Subcutaneous adipose tissue (tissue), 4 donors: ENCODE data around the gene MIR17HG. TPM values are rescaled to one million over a fixed set of nuclear protein-coding genes. Genes with fewer than 3 reads are reported as not detected.

Experiments
- total RNA-seq, 4 donors: library from RNA; depleted of rRNA; stranded (reverse); fragments of >200 nt; gene quantifications; one replicate each; pipeline ENCODE4 v1.1.0, GENCODE V29; 2016
- TF ChIP-seq, protein P1 (sequence below): fragments of 450-650 bp; IDR thresholded peaks from one replicate; pipeline ENCODE4 v1.5.1; 2016; ENCODE audit warnings: low read depth, mild to moderate bottlenecking, control low read depth, antibody characterized with exemption, moderate library complexity

The MIR17HG gene
- total RNA-seq, result 1 to 10 TPM; 3.0 to 4.8 (median 3.8) TPM

DNA sequence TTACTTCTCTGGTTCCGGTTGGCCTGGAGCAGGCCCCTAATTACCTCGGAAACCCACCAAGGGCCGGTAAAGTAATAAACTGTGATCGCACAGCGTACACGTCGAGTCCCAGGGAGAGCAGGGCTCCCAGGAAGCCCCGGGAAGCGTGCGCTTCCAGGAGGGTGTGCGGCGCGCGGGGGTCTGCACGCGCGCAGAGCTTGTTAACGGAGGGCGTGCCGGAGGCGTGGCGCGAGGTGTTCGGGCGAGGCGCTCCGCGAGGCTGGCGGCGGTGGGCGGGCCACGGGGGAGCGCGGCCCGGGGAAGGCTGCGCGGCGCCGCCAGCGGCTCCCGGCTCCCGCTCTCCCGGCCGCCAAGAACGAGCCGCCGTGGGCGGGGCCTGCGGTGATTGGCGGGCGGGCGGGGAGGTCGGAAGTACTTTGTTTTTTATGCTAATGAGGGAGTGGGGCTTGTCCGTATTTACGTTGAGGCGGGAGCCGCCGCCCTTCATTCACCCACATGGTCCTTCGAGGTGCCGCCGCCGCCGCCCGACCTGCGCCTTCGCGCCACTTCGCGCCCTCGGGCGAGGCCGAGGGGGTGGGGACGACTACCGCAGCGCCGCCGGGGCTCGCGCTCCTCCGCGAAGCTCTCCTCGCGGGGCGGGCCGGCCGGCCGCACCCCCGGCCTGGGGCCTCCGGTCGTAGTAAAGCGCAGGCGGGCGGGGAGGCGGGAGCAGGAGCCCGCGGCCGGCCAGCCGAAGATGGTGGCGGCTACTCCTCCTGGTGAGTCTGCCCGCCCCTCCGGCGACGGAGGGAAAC is at the start of gene MIR17HG:
TSS of gene MIR17HG (plus strand) at position 486 of the 794 bp plus-strand sequence.
- TF ChIP-seq, protein P1, sequence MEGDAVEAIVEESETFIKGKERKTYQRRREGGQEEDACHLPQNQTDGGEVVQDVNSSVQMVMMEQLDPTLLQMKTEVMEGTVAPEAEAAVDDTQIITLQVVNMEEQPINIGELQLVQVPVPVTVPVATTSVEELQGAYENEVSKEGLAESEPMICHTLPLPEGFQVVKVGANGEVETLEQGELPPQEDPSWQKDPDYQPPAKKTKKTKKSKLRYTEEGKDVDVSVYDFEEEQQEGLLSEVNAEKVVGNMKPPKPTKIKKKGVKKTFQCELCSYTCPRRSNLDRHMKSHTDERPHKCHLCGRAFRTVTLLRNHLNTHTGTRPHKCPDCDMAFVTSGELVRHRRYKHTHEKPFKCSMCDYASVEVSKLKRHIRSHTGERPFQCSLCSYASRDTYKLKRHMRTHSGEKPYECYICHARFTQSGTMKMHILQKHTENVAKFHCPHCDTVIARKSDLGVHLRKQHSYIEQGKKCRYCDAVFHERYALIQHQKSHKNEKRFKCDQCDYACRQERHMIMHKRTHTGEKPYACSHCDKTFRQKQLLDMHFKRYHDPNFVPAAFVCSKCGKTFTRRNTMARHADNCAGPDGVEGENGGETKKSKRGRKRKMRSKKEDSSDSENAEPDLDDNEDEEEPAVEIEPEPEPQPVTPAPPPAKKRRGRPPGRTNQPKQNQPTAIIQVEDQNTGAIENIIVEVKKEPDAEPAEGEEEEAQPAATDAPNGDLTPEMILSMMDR, result no peak

DNA sequence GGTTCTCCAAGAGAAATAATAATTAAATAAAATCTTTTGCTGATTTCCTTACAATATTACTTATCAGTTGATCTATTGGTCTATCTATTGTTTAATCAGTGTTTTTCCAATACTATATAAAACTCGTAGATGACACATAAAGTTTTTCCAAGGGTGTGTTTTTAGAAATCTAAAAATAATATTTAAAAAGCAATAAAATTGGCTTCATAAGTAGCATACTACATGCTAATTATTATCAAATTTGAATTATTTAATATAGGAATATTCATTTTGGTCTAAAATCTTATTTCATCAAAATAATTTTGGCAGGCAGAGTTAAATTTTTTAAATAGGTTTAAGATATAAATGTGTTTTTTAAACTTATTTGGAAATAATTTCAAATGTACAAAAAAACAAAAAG is 49.4 kb upstream of the MIR17HG start:
- TF ChIP-seq, protein P1, result no peak

DNA sequence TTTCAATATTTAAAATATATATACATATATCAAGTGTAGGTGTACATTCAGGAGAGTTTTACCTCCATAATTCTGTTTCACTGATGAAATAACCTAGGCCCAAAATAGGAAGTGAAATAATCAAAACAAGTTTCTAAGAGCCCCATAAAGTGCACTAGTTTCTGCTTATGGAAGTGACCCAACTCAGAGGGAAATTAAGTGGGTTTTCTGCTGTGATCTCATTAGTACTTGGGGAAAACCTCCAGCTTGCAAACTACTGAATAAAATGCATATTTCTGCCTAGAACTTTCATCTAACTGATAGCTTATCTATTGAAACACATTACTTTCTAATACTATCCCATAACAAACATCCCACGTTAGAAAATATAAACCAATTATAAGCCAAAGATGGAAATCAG is 45.4 kb upstream of the MIR17HG start:
- TF ChIP-seq, protein P1, result no peak

DNA sequence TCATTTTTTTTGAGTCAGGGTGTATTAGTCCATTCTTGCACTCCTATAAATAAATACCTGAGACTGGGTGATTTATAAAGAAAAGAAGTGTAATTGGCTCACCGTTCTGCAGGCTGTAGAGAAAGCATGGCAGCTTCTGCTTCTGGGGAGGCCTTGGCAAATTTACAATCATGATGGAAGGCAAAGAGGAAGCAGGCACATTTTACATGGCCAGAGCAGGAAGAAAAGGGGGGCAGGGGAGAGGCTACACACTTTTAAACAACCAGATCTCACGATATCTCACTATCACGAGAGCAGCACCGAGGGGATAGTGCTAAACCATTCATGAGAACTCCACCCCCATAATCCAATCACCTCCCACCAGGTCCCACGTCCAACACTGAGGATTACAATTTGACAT is 44.5 kb upstream of the MIR17HG start:
- TF ChIP-seq, protein P1, result no peak

DNA sequence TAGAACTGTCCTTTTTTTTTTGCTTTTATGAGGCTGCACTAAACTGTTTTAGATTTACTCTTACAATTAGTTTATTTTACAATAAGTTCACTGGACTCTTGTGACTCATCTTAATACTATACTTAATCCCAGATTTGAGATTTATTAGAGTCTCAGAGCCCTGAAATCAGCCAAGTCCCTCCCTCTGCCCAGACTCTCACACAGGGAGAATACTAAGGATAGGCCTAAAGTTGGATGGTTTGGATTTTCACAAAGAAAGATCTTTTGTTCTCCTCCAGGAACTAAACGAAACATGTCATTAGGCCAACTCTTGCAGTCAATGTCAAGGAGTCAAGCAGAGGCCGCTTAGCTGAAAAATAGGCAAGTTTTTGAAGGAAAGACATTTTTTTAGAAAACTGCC is 42.7 kb upstream of the MIR17HG start:
- TF ChIP-seq, protein P1, result no peak

DNA sequence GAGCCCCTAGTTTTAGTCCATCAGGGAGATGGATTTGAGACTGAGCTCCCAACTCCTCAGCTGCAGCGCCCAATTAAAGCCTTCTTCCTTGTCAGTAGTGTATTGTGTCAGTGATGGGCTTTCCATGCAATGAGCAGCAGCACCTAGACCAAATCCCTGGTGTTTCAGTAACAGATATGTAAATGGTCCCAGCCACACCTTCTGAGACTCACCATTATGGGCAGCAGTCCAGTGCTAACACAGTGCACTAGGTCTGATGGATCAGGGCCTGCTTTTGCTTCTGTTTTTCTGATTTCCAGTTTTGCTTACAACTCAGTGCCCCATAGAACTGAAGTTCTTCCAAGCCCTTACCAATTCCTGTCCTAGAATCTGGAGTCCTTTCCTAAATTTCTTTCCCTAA is 41.8 kb upstream of the MIR17HG start:
- TF ChIP-seq, protein P1, result no peak

DNA sequence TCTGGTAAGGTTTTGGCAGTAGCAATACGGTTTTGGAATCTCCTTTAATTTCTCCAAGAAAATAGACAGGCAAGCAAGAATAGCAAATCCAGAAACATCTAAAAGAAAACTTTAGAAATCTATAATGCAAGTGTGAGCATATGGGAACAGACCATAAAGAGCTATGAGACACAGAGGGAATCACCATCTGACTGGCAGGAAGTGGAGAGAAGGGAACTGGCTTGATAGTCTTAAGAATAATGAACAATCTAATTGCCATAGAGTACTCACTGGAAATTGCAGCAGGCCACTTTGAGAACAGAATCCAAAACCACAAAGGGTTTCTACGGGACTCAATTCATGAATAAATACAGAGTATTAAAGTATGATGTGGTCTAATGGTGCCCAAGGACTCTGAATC is 39.6 kb upstream of the MIR17HG start:
- TF ChIP-seq, protein P1, result no peak
